Measurements from ENCODE around the gene PLSCR3. TPM values are rescaled to one million over a fixed set of nuclear protein-coding genes. Genes with fewer than 3 reads are reported as not detected.

The PLSCR3 gene
- total RNA-seq, 1 donor from 2014 or later: 81.4 TPM

- Mint-ChIP-seq H3K4me3 (ENCODE audit: unreplicated experiment) (peak overlapping the region; percentile 57), H3K27ac (ENCODE audit: unreplicated experiment) (no peak overlapping the region), H3K36me3 (ENCODE audit: unreplicated experiment) (peaks cover 7% of the 10 kb centered on the region), H3K9me3 (ENCODE audit: unreplicated experiment) (peaks cover under 1% of the 10 kb centered on the region), H3K4me1 (ENCODE audit: unreplicated experiment) (peaks cover 10% of the 10 kb centered on the region), H3K27me3 (ENCODE audit: unreplicated experiment) (peaks cover 31% of the 10 kb centered on the region)
- no peak for TF ChIP-seq CTCF (IDR thresholded peaks at IDR 0.05)
- no peak for DNase-seq (ENCODE audit: extremely low spot score, unreplicated experiment)
Observed at GRCh38 chr17:7384489-7385081, 9.7 kb downstream of the PLSCR3 start.

DNA sequence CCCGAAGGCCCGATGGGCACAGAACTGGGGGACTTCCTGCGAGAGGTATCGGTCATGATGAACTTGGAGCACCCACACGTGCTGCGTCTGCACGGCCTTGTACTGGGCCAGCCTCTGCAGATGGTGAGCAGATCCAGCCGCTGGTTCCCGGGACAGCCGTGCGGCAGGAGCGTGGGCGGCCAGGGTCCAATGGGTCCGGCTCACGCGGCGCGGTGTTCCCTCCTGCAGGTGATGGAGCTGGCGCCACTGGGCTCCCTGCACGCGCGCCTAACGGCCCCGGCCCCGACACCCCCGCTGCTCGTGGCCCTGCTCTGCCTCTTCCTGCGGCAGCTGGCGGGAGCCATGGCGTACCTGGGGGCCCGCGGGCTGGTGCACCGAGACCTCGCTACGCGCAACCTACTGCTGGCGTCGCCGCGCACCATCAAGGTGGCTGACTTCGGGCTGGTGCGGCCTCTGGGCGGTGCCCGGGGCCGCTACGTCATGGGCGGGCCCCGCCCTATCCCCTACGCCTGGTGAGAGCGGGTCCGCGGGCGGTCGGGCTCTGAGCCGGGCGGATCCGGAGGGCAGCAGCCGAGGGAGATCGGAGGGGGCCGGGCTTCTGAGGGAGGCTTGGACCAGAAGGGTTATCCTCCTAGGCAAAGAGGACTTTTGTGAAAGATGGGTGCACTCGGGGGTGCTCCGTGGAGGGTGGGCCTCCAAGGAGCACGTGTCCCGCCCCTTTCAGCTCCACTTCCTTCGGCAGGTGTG lies 10.4 kb downstream of the PLSCR3 start:
- no peak overlapping the region for H3K27ac Mint-ChIP-seq (ENCODE audit: unreplicated experiment)
- H3K4me1 Mint-ChIP-seq (ENCODE audit: unreplicated experiment): peaks cover 10% of the 10 kb centered on the region
- peaks cover 7% of the 10 kb centered on the region for H3K9me3 Mint-ChIP-seq (ENCODE audit: unreplicated experiment)
- peak overlapping the region; percentile 57 for H3K4me3 Mint-ChIP-seq (ENCODE audit: unreplicated experiment)
- peaks cover 37% of the 10 kb centered on the region for H3K27me3 Mint-ChIP-seq (ENCODE audit: unreplicated experiment)
- TF ChIP-seq CTCF (IDR thresholded peaks at IDR 0.05): no peak
- DNase-seq (ENCODE audit: extremely low spot score, unreplicated experiment): no peak
- H3K36me3 Mint-ChIP-seq (ENCODE audit: unreplicated experiment): peaks cover 7% of the 10 kb centered on the region

DNA sequence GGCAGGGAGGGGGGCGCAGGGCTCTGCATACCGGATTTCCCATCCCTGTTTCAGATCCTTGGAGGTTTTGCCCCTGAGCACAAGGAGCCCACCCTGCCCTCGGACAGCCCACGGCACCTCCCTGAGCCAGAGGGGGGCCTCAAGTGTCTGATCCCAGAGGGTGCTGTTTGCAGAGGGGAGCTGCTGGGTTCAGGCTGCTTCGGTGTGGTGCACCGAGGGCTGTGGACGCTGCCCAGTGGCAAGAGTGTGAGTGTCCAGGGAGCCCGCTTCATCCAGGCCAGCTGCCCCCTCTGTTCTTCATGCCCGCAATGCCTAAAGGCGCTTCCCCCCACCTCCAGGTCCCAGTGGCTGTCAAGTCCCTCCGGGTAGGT lies 11.0 kb downstream of the PLSCR3 start:
- H3K36me3 Mint-ChIP-seq (ENCODE audit: unreplicated experiment): peaks cover 7% of the 10 kb centered on the region
- no peak for DNase-seq (ENCODE audit: extremely low spot score, unreplicated experiment)
- H3K9me3 Mint-ChIP-seq (ENCODE audit: unreplicated experiment): peaks cover 7% of the 10 kb centered on the region
- H3K4me3 Mint-ChIP-seq (ENCODE audit: unreplicated experiment): no peak overlapping the region
- H3K27ac Mint-ChIP-seq (ENCODE audit: unreplicated experiment): no peak overlapping the region
- peaks cover 37% of the 10 kb centered on the region for H3K27me3 Mint-ChIP-seq (ENCODE audit: unreplicated experiment)
- TF ChIP-seq CTCF (IDR thresholded peaks at IDR 0.05): no peak
- peaks cover 10% of the 10 kb centered on the region for H3K4me1 Mint-ChIP-seq (ENCODE audit: unreplicated experiment)

GRCh38 chr17:7382901-7383300 lies 11.4 kb downstream of the PLSCR3 start:
- no peak for DNase-seq (ENCODE audit: extremely low spot score, unreplicated experiment)
- Mint-ChIP-seq H3K4me3 (ENCODE audit: unreplicated experiment) (no peak overlapping the region), H3K36me3 (ENCODE audit: unreplicated experiment) (peaks cover 7% of the 10 kb centered on the region), H3K9me3 (ENCODE audit: unreplicated experiment) (peaks cover 7% of the 10 kb centered on the region), H3K4me1 (ENCODE audit: unreplicated experiment) (peaks cover 10% of the 10 kb centered on the region), H3K27ac (ENCODE audit: unreplicated experiment) (no peak overlapping the region), H3K27me3 (ENCODE audit: unreplicated experiment) (peaks cover 37% of the 10 kb centered on the region)
- TF ChIP-seq CTCF (IDR thresholded peaks at IDR 0.05): no peak

- H3K36me3 Mint-ChIP-seq (ENCODE audit: unreplicated experiment): peaks cover 2% of the 10 kb centered on the region
- H3K9me3 Mint-ChIP-seq (ENCODE audit: unreplicated experiment): peaks cover 7% of the 10 kb centered on the region
- H3K4me3 Mint-ChIP-seq (ENCODE audit: unreplicated experiment): peak within 1 kb of the TSS; percentile 54
- no peak within 1 kb of the TSS for H3K27ac Mint-ChIP-seq (ENCODE audit: unreplicated experiment)
- peaks cover 45% of the 10 kb centered on the region for H3K27me3 Mint-ChIP-seq (ENCODE audit: unreplicated experiment)
- TF ChIP-seq CTCF (IDR thresholded peaks at IDR 0.05): no peak
- no peak for DNase-seq (ENCODE audit: extremely low spot score, unreplicated experiment)
- H3K4me1 Mint-ChIP-seq (ENCODE audit: unreplicated experiment): peaks cover 10% of the 10 kb centered on the region
Observed at GRCh38 chr17:7380855-7381683, 13.3 kb downstream of the PLSCR3 start, which contains the start of gene TNK1. Gene TNK1 (plus strand): TSS chr17:7381089. CDS start chr17:7382927, 1,838 bp downstream.
